B cell (primary cell): ENCODE measurements around the gene COBLL1. TPM values are rescaled to one million over a fixed set of nuclear protein-coding genes. Genes with fewer than 3 reads are reported as not detected.
A peak's percentile ranks its signal among the peaks of the same experiment; 100 is the strongest.

Experiments used
- ATAC-seq: fragments of 200-7000 bp; cut with Tn5 transposase; one replicate; pipeline ENCODE4 v1.10.0; 2021; ENCODE audit warnings: low read depth, mild to moderate bottlenecking, moderate number of reproducible peaks, moderate library complexity
- CTCF ChIA-PET: fragments of 350-600 bp; sonication (Branson Sonifier 250); formaldehyde crosslinking; loops from one replicate; lab custom pipeline; 2021; ENCODE audit warnings: antibody characterized with exemption, inconsistent platforms; lab: Charles Lee
- POLR2A ChIA-PET: fragments of 350-600 bp; sonication (Branson Sonifier 250); formaldehyde crosslinking; loops from one replicate; lab custom pipeline; 2021; ENCODE audit warnings: antibody characterized with exemption; lab: Charles Lee
- DNase-seq: peaks from one replicate; pipeline ENCODE4 v3.0.0; 2013
- H2AFZ ChIP-seq: 2 replicates; pipeline ENCODE4 v1.6.1; 2012; ENCODE audit warnings: mild to moderate bottlenecking, low read depth, low read length; ENCODE audit not compliant: insufficient read depth, poor library complexity, severe bottlenecking
- H3K27ac ChIP-seq, 2 donors: 1 replicate in 1 of 2; 2 replicates in 1 of 2; pipeline ENCODE4 v1.5.1; 2012 to 2013; ENCODE audit warnings: low read length in 2 of 2, mild to moderate bottlenecking in 2 of 2, moderate library complexity in 1 of 2
- H3K27me3 ChIP-seq, 4 experiments: fragments of 200-600 bp in 1 of 4; sonication (generic) in 1 of 4; replicated peaks in 1 of 4; 1 replicate in 2 of 4; 2 replicates in 2 of 4; pipeline versions ENCODE4 v1.6.1 to v1.7.0; 2013 to 2016; ENCODE audit warnings: low read length in 3 of 4, mild to moderate bottlenecking in 2 of 4, mixed read lengths in 1 of 4, moderate library complexity in 1 of 4; ENCODE audit not compliant: insufficient read depth in 4 of 4, control insufficient read depth in 3 of 4; ENCODE audit errors: control extremely low read depth in 1 of 4
- H3K36me3 ChIP-seq, 2 experiments: replicated peaks in 1 of 2; 1 replicate in 1 of 2; 2 replicates in 1 of 2; pipeline versions ENCODE4 v1.6.1 to v1.7.1; 2013; ENCODE audit warnings: low read length in 1 of 2; ENCODE audit not compliant: insufficient read depth in 2 of 2, control insufficient read depth in 1 of 2; ENCODE audit errors: control extremely low read depth in 1 of 2, extremely low read depth in 1 of 2
- H3K4me1 ChIP-seq, 2 donors: fragments of 200-600 bp in 1 of 2; sonication (generic) in 1 of 2; 1 replicate in 1 of 2; 2 replicates in 1 of 2; pipeline versions ENCODE4 v1.5.1 to v1.6.1; 2013 to 2017; ENCODE audit warnings: low read length in 2 of 2; ENCODE audit not compliant: control insufficient read depth in 2 of 2, insufficient read depth in 2 of 2
- H3K4me2 ChIP-seq: replicated peaks from 2 replicates; pipeline ENCODE3; 2012; ENCODE audit warnings: mild to moderate bottlenecking, low read depth, low read length; ENCODE audit not compliant: poor library complexity, severe bottlenecking
- H3K4me3 ChIP-seq, 5 experiments: fragments of 200-600 bp in 1 of 5; sonication (generic) in 1 of 5; 1 replicate in 3 of 5; 2 replicates in 2 of 5; pipeline versions ENCODE4 v1.5.1 to v1.7.0; 2011 to 2016; ENCODE audit warnings: low read length in 4 of 5, mild to moderate bottlenecking in 4 of 5, low read depth in 2 of 5, control low read depth in 1 of 5, moderate library complexity in 1 of 5; ENCODE audit not compliant: insufficient read depth in 1 of 5; ENCODE audit errors: control extremely low read depth in 1 of 5, extremely low read depth in 1 of 5
- H3K79me2 ChIP-seq: fragments of 200-600 bp; sonication (generic); one replicate; pipeline ENCODE4 v1.6.0; 2016; ENCODE audit warnings: low read length; ENCODE audit not compliant: control insufficient read depth, insufficient read depth
- H3K9ac ChIP-seq: fragments of 200-600 bp; sonication (generic); 2 replicates; pipeline ENCODE4 v1.6.1; 2017; ENCODE audit warnings: mild to moderate bottlenecking, low read length, moderate library complexity
- H3K9me3 ChIP-seq, 3 donors: one replicate each; pipeline versions ENCODE4 v1.6.1 to v1.7.1; 2013; ENCODE audit warnings: low read length in 2 of 3; ENCODE audit not compliant: control insufficient read depth in 2 of 3, insufficient read depth in 1 of 3; ENCODE audit errors: control extremely low read depth in 1 of 3
- H4K20me1 ChIP-seq: 2 replicates; pipeline ENCODE4 v1.6.0; 2012; ENCODE audit warnings: mild to moderate bottlenecking, low read length; ENCODE audit not compliant: insufficient read depth, control insufficient read depth, poor library complexity, severe bottlenecking
- H3K27ac Mint-ChIP-seq: one replicate; pipeline ENCODE4 v1.8.0; 2021; ENCODE audit warnings: mixed read lengths
- H3K27me3 Mint-ChIP-seq: one replicate; pipeline ENCODE4 v1.8.0; 2021; ENCODE audit warnings: mixed read lengths
- H3K4me1 Mint-ChIP-seq: one replicate; pipeline ENCODE4 v1.8.0; 2021; ENCODE audit warnings: mixed read lengths
- H3K4me3 Mint-ChIP-seq: one replicate; pipeline ENCODE4 v1.8.0; 2021; ENCODE audit warnings: mixed read lengths
- H3K9me3 Mint-ChIP-seq: one replicate; pipeline ENCODE4 v1.8.0; 2022; ENCODE audit warnings: mixed read lengths; ENCODE audit not compliant: insufficient read depth
- CTCF ChIP-seq: fragments of 200-600 bp; IDR thresholded peaks from one replicate; pipeline ENCODE4 v1.8.0; 2022; ENCODE audit warnings: antibody characterized with exemption, mild to moderate bottlenecking
- EZH2 ChIP-seq: IDR thresholded peaks from 2 replicates; pipeline ENCODE4 v1.6.1; 2012; ENCODE audit warnings: borderline replicate concordance, low read depth, mild to moderate bottlenecking, moderate library complexity, low read length; ENCODE audit not compliant: insufficient read depth, poor library complexity, severe bottlenecking
- WGBS: methylation state at CpG from one replicate; pipeline ENCODE4 v1.1.5; 2013; ENCODE audit warnings: missing lambda C conversion rate; ENCODE audit not compliant: insufficient coverage; 5-methylcytosine and 5-hydroxymethylcytosine counted together
- intact Hi-C: fragments of 100-400 bp; cut with micrococcal nuclease; formaldehyde crosslinking; loops from one replicate; pipeline ENCODE4 v1.10.0; 2022
- polyA plus RNA-seq: library from polyadenylated mRNA; depleted of rRNA; stranded (reverse); fragments of >200 nt; gene quantifications from 2 replicates; pipeline ENCODE4 v1.2.3, GENCODE V29; 2012
- total RNA-seq, 2 donors: library from RNA; stranded (reverse); fragments of 120-200 nt in 1 of 2; gene quantifications; 1 replicate in 1 of 2; 2 replicates in 1 of 2; pipeline versions ENCODE4 v1.2.3 to v1.2.4, GENCODE V29; 2013 to 2022

Gene COBLL1
- total and polyA plus RNA-seq, 2 donors (not counting 1 experiment from before 2014, with no cell fraction given) = 45.1 to 234 TPM

GRCh38 chr2:164700390-164700789 is 141.2 kb downstream of the COBLL1 start:
- no peaks in the 10 kb centered on the region for H3K9me3 Mint-ChIP-seq
- Histone ChIP-seq H3K36me3 (peaks cover 4 to 62% of the 10 kb centered on the region in 2 experiments), H3K4me2 (no peak overlapping the region), H3K27me3 (no peaks in the 10 kb centered on the region), H3K9me3 (no peaks in the 10 kb centered on the region), H3K9ac (no peak overlapping the region), H3K79me2 (no peaks in the 10 kb centered on the region), H2AFZ (no peak overlapping the region), H3K4me1 (no peaks in the 10 kb centered on the region), H4K20me1 (no peaks in the 10 kb centered on the region), H3K27ac (no peak overlapping the region), H3K4me3 (no peak overlapping the region)
- no peaks in the 10 kb centered on the region for H3K4me1 Mint-ChIP-seq
- no peak overlapping the region for H3K4me3 Mint-ChIP-seq
- CTCF ChIA-PET = interaction anchor here (1.3 kb wide), 1 partner anchor 9 kb away, joined by 3 read pairs; no protein-coding TSS in a partner anchor
- intact Hi-C loops = no loop called here
- H3K27ac Mint-ChIP-seq = no peak overlapping the region
- no peak for TF ChIP-seq CTCF
- no peak for DNase-seq
- no peaks in the 10 kb centered on the region for H3K27me3 Mint-ChIP-seq
- no peak for ATAC-seq
- WGBS = no CpG with 5 or more reads among the region's 2 CpGs
- POLR2A ChIA-PET = no interaction called here

GRCh38 chr2:164697688-164698461 is 143.7 kb downstream of the COBLL1 start:
- Mint-ChIP-seq H3K9me3 (no peaks in the 10 kb centered on the region), H3K27me3 (no peaks in the 10 kb centered on the region), H3K4me3 (no peak overlapping the region), H3K4me1 (no peaks in the 10 kb centered on the region), H3K27ac (no peak overlapping the region)
- intact Hi-C loops = no loop called here
- H3K27me3 ChIP-seq = no peaks in the 10 kb centered on the region
- no peaks in the 10 kb centered on the region for H3K4me1 ChIP-seq
- no peaks in the 10 kb centered on the region for H4K20me1 ChIP-seq
- ChIA-PET CTCF (interaction anchor here (1.2 kb wide), 1 partner anchor 216 kb away, joined by 3 read pairs; no protein-coding TSS in a partner anchor), POLR2A (no interaction called here)
- H2AFZ ChIP-seq = no peak overlapping the region
- TF ChIP-seq CTCF (peak; percentile 73), EZH2 (no peak)
- H3K4me3 ChIP-seq = no peak overlapping the region
- no CpG with 5 or more reads among the region's 3 CpGs for WGBS
- H3K27ac ChIP-seq = no peak overlapping the region
- H3K4me2 ChIP-seq = no peak overlapping the region
- ATAC-seq (no peak), DNase-seq (peak; percentile 15)
- H3K9ac ChIP-seq = no peak overlapping the region
- peaks cover 9 to 70% of the 10 kb centered on the region in 2 experiments for H3K36me3 ChIP-seq
- no peaks in the 10 kb centered on the region for H3K79me2 ChIP-seq
- no peaks in the 10 kb centered on the region for H3K9me3 ChIP-seq
